GM19025 (cell line): ENCODE data around the gene ZNF768.

ENCODE experiments used
- ATAC-seq: cut with Tn5 transposase; IDR thresholded peaks from one replicate; pipeline ENCODE4 v1.9.1; 2021; ENCODE audit warnings: mild to moderate bottlenecking, low read depth, moderate library complexity; ENCODE audit not compliant: unreplicated experiment

ZNF768 gene

DNA sequence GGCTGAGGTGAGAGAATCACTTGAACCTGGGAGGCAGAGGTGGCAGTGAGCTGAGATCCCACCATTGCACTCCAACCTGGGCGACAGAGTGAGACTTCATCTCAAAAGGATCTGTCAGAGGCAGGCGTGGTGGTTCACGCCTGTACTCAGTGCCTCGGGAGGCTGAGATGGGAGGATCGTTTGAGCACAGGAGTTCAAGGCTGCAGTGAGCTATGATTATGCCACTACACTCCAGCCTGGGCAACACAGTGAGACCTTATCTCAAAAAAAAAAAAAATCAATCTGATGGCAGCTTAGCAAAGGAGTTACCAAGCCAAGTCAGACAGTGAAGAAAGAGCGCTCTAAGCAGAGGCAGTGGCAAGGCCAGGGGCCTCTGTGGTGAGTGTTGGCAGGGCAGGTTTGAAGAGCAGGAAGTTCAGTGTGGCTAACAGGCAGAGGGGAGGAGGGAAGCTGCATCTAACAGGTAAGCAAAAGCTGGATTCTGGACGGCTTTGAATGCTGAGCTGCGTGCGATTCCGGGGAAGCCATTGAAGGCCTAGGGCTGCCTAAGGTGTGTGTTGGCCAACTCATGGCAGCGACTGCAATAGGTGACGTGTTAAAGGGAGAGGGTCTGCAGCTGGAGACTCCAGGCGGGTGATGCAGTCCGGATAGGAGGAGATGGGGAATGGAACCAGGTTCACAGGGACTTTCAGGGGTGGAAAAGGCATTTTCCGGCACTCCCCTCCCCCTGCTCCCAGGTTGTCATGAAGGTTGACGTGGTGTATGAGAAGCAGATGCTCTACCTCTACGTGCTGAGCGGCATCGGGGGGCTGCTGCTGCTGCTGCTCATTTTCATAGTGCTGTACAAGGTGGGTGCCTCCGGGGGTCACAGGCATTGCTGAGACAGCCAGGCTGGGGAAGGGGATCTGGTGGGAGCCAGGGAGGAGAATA lies 7.0 kb downstream of the ZNF768 start:
- ATAC-seq, result no peak

DNA sequence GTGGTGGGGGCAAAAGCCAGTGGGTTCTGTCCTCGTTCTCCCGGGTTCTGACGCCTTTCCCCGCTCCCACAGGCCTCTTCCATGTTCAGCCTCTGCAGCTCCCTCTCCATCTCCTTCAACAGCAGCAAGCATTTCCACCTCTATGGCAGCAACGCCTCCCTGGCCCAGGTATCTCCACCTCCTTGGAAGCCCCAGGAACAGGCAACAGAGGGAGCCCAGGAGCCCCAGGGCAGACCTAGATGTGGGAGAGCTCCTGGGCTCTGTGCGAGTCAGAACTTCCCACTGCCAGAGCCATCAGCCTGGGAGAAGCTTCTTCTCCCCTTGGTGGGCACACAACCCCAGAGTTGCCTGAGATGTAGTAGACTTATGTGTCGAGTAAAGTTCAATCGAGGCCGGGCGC lies 7.8 kb downstream of the ZNF768 start:
- no peak for ATAC-seq

DNA sequence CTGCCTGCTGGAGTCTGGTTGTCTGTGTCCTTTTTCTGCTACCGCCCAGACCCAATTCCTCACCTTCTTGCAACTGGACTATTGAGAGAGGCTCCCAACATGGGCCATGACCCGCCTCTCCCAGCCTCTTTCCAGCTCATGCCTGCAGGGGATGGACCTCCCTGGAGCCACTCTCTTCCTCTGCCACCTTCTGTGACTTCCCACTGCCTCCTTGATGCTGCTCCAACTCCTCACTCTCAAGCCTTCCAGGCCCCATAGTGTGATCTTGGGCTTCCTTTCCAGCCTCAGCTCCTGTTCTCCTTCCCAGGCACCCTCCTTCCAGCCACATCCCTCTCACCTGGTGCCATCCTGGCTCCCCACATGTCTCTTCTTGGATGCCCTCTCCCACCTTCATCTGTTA lies 11.1 kb downstream of the ZNF768 start:
- no peak for ATAC-seq

DNA sequence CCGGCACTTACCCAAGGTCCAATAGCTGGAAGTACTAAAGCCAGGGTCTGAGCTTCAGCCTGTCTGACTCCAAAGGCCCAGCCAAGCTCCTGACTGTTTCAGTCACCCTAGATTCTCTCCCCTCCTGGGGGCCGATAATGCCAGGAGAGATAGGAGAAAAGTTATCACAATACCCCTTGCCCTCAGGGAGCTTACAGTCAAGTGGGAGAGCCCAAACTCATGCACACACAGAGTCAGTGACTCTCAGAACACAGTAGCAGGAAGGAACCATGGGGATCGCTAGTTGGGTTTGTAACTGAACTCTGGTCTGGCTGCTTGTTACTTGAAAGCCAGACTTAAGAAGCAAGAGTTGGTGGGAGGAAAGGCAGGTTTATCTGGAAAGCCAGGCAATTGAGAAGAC lies 14.9 kb downstream of the ZNF768 start:
- ATAC-seq, result no peak

DNA sequence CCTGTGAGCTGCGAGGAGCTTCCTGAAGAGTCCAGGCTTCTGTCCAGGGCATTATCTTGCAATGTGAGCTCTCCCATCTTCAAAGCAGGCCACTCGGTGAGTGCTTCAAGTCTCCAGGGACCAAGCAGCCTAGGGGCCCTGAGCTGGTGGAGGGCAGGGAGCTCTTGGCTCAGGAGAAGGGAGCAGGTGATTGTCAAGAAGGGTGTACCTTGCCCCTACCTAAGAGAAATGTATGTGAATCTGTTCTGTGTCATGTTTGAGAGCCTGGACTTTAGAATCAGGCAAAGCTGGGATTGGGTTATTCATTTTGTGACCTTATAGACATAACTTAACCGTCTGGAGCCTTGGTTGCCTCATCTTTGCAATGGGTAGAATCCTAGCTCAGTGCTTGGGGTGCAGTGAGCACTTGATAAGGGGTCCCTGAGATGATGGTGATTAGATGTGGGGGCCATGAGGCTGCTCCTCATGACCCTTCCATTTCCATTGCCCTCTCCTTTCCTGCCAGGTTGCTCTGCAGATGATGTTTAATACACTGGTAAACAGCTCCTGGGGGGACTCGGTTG lies 15.9 kb downstream of the ZNF768 start:
- ATAC-seq, result no peak

DNA sequence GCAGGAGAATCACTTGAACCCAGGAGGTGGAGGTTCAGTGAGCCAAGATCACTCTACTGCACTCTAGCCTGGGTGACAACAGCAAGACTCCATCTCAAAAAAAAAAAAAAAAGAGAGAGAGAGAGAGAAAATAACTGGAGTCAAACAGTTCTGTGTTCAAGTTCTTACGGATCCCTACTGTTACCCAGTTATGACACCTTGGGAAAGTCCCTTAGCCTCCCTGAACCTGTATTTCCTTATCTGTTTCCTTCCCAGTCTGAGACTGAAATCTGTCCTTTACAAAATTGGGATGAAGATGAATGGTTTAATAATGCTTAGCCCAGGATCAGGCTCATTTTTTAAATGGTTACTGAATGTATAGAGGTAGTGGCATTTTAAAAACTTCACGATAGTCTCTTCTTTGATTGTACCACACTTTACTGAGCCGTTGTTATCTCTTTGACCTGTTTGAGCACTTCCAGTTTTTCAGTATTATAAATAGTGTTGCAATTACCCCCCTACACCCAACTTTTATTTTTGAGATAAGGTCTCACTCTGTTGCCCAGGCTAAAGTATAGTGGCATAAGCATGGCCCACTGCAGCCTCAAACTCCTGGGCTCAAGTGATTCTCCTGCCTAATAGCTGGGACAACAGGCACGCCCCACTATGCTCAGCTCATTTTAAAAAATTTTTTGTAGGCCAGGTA lies 17.1 kb downstream of the ZNF768 start:
- ATAC-seq, result no peak

DNA sequence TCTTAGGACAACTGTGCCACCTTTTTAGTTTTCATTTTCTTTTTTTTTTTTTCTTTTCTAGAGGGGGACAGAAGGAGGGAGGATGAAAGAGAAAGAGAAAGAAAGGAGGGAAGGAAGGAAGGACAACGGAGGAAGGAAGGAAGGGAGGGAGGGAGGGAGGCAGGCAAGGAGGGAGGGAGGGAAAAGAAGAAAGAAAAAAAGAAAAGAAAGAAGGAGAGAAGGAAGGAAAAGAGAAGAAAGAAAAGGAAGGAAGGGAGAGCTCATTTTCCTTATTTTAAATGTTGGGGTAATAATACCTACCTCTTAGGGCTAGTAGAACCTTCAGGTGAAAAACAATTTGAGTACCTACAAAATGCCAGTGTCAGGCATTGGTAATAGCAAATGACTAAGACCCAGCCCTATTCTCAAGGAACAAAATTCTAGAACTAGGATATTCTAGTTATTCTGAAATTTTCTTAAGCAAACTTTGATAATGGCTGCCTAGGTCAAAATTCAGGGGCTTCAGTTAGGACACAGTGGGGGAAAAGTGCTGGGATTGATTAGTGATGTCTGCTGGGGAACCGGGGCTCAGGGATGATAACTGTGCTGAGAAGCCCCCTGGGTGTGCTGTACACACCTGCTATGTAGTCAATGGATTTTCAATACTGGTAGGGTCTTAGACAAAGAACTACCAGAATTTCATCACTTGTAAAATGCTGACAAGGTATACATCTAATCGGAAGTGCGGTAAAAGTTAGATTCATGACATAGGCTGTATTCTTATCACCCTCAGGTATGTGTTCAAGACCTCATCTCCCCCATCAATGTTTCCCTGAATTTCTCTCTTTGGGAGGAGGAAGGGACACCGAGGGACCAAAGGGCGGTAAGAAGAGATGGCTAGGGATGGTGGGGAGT lies 22.7 kb downstream of the ZNF768 start:
- ATAC-seq, result no peak

DNA sequence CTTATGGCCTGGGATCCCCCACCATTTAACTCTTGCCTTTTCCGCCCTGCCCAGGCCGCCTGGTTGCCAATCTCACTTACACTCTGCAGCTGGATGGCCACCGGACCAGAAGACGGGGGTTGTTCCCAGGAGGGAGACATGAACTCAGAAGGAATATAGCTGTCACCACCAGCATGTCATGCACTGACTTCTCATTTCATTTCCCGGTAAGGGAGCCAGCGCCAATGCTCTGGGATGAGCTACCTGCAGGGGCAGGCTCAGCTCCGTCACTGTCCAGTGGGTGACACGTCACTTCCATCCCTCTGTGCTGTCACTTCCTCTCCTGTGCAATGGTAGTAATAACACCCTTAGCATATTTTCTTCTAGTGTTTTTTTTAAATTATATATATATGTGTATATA lies 27.1 kb downstream of the ZNF768 start:
- no peak for ATAC-seq

DNA sequence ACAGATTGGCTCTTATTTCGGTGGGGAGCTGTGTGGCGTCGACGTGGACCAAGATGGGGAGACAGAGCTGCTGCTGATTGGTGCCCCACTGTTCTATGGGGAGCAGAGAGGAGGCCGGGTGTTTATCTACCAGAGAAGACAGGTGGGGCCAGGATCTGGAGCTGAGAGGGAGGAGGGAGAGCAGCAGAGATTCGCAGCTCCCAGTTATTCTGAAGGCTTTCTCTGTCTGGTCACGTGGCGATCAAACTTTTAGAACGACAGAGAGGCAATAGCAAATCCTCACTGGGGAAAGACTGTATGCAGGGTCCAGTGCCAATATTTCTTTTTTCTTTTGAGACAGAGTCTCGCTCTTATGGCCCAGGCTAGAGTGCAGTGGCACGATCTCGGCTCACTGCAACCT lies 31.7 kb downstream of the ZNF768 start:
- no peak for ATAC-seq

DNA sequence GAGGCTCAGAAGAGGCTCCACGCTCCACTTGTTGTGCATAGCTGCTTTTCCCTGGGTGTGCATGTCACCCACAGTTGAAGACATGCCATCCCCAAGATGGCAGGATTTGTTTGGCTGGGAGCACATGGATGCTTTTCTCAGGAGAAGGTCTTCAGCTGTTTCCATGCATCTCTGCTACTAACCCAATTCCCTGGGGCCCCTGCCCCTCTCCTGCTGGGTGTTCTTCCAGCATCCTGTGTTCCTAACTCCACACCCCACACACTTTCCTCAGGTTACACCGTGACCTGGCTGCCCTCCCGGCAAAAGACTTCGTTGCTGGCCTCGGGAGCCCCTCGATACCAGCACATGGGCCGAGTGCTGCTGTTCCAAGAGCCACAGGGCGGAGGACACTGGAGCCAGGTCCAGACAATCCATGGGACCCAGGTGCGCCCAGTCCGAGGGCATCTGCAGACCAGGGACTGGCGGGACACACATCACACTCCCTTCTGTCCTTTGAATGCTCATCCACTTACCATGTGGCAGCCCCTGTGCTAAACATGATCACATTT lies 32.4 kb downstream of the ZNF768 start:
- ATAC-seq, result no peak

DNA sequence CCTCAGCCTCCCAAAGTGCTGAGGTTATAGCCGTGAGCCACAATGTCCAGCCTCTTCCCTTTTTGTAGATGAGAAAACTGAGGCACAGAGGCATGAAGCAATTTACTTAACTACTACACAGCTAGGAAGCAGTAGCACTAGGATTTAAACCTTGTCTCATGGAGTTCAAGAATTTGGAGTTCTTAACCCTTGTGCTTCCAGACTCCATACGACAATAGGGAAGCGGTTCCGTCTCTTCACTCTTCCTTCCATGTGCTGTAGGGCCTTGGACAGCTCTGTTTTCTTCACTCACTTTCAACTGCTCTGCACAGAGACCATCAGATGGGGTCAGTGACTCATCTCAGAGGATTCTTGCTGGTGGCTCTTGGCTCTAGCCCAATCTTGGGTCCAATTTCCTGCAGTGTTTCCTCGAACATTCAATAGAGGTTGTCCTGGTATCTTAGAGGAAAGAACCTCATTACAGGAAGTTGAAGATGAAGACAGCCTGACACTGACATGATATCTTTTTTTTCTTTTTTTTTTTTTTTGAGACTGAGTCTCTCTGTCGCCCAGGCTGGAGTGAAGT lies 34.5 kb downstream of the ZNF768 start:
- ATAC-seq, result no peak

DNA sequence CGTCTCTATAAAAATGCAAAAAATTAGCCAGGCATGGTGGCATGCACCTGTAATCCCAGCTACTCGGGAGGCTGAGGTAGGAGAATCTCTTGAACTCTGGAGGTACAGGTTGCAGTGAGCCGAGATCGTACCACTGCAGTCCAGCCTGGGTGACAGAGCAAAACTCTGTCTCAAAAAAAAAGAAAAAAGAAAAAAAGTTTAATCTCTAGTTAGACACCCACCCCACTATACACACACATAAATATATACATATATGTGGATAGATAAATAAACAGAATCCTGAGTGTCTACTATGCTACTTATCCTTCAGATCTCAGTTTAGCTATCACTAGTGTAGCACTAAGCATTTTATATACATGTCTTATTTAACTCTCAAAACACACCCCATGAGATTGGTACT lies 35.1 kb downstream of the ZNF768 start:
- no peak for ATAC-seq

DNA sequence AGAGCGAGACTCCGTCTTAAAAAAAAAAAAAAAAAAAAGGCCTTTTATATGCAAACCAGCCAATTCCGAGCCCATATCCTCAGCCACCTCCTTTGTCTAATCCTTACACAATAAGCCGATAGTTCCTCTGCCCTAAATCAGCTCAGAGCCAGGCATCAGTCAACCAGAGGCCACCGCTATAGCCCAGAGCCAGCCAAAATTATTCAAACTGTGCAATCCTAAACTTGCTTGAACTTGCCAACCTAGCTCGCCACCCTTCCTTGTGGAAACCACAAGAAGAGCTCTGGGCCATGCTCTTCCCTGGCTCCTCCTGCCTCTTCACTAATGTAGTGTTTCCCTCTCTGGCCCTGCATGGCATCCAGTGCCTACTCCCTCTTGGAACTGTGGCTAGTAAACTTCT lies 36.2 kb downstream of the ZNF768 start:
- ATAC-seq, result no peak

DNA sequence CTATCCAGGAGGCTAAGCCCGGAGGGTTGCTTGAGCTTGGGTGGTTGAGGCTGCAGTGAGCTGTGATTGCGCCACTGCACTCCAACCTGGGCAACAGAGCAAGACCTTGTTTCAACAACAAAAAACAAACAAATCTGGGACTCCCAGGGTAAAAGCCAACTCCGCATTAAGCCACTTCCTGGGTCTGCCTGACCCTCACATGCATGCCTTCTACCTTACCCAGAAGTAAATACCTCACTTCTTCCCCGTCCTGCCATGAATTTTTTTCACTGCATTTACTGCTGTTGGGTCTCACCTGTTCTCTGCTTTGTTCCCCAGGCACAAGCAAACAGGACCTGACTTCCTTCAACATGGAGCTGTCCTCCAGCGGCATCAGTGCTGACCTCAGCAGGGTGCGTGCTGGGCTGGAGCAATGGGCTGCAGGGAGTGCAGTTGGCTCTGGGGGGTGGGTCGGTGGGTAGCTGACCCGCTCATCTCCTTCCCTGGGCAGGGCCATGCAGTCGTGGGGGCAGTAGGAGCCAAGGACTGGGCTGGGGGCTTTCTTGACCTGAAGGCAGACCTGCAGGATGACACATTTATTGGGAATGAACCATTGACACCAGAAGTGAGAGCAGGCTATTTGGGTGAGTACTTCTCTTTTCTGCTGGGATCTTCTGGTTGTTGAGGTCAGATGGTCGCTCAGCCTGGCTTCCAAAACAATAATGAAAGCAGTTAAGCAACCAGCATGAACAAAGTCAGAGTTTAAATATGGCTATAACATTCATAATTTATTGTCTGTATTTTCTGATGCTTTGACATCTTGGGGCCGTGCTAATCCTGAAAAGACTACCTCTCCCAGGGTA lies 37.4 kb downstream of the ZNF768 start:
- ATAC-seq, result no peak

DNA sequence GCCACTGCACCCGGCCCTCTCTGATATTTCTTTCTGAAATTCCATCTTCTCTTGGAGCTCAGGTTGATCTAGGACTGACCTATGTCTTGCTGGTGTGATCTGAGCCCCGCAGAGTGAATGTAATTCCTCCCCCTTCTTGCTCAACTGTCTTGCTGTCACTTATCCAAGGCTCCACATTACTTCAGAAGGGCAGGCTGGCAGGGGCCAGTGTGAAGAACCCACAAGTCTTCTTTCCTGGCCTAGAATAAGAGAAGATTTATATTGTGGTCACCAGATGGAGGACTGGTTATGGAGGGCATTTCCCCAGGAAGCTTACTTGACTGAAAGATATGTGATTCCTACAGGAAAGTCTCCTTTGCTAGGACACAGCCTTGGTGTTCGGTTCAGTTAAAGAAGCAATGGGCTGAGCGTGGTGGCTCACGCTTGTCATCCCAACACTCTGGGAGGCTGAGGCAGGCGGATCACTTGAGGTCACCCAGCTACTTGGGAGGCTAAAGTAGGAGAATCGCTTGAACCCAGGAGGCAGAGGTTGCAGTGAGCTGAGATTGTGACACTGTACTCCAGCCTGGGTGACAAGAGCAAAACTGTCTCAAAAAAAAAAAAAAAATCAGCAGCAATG lies 40.4 kb downstream of the ZNF768 start:
- no peak for ATAC-seq

DNA sequence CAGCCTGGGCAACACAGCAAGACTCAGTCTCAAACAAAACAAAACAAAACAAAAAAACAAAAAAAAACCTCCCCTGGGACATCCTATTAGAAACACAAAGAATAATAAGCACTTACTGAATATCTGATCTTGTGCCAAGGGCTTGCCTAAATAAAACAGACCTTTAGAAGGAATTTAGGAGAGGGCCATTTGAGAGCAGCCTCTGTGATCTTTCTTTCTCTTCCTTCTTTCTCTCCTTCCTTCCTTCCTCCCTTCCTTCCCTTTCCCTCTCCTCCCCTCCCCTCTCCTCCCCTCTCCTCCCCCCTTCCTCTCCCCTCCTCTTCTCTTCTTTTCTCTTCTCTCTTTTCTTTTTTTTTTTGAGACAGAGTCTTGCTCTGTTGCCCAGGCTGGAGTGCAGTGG lies 41.5 kb downstream of the ZNF768 start:
- no peak for ATAC-seq

DNA sequence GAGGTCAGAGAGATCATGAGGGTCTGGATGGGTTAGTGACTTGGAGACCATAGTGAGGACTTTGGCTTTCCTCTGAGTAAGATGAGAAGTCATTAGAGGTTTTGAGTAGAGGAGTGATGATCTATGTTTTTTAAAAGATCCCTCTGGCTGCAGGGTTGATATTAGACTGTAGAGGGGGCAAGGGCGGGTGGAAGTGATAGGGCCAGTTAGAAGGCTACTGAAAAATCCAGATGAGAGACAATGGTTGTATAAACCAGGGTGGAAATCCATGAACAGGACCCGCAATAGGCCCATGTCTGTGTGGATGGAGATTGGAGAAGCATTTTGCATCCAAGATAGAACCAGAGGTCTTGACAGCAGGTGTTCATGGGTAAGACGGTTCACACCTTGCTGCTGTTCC lies 44.0 kb downstream of the ZNF768 start:
- no peak for ATAC-seq

DNA sequence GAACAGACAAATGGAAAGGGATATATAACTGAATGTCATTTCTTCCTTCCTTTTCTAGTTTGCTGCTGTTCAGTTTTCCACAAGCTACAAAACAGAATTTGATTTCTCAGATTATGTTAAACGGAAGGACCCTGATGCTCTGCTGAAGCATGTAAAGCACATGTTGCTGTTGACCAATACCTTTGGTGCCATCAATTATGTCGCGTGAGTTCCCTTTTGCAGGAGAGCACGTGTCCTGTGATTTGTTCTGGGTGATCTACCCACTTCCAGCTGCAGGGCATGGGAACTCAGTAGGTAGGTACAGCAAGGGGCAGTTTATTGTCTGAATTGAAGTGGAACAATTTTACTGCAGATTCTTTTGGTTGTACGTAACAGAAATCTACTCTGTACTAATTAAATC lies 45.0 kb downstream of the ZNF768 start:
- no peak for ATAC-seq
